Endothelial cell of hepatic sinusoid (primary cell): ENCODE measurements around the gene CARS2.

ENCODE experiments used
- in situ Hi-C: cut with HindIII; loops from 2 replicates; pipeline ENCODE4 v1.10.0; 2017; ENCODE audit warnings: low sequenced_read_pairs

CARS2 gene

GRCh38 chr13:110593430-110594130, 112.3 kb downstream of the CARS2 start:
- in situ Hi-C loops = no loop called here

- in situ Hi-C loops = no loop called here
These were observed 113.3 kb downstream of the CARS2 start for GRCh38 chr13:110592665-110593064.
